IMR-90 (cell line): ENCODE results near the gene MYO3B. TPM values are rescaled to one million over a fixed set of nuclear protein-coding genes. Genes with fewer than 3 reads are reported as not detected.
"Not testable (repeated sequence)": the region's sequence is repeated elsewhere in the genome, so short reads cannot be mapped to it uniquely, and the experiment has no call there.

Experiments used
- ATAC-seq: fragments of 200-7000 bp; cut with Tn5 transposase; 2 replicates; pipeline ENCODE4 v1.9.1; 2020; ENCODE audit warnings: low read depth, mild to moderate bottlenecking, moderate library complexity
- BruUV-seq: library from RNA; stranded (reverse); fragments of 400-500 nt; replicated peaks from 2 replicates; lab custom pipeline; 2021; lab: Mats Ljungman, UMichigan
- CTCF ChIA-PET: fragments of 300-600 bp; formaldehyde crosslinking; extraction: SDS; loops from one replicate; lab custom pipeline; 2021; ENCODE audit warnings: antibody characterized with exemption; lab: Yijun Ruan, JAX
- POLR2A ChIA-PET: fragments of 300-600 bp; sonication (Branson Sonifier 250); formaldehyde crosslinking; loops from one replicate; lab custom pipeline; 2022; ENCODE audit warnings: antibody characterized with exemption; ENCODE audit not compliant: unreplicated experiment; lab: Charles Lee
- DNase-seq: peaks from one replicate; pipeline ENCODE4 v3.0.0; 2013
- H2AFZ ChIP-seq: replicated peaks from 2 replicates; pipeline ENCODE3; 2013; ENCODE audit warnings: low read length, mild to moderate bottlenecking; ENCODE audit not compliant: poor library complexity
- H2AK5ac ChIP-seq: 2 replicates; pipeline ENCODE4 v1.6.1; 2013; ENCODE audit warnings: low read depth, low read length, inconsistent platforms
- H2AK9ac ChIP-seq: replicated peaks from 2 replicates; pipeline ENCODE3; 2013; ENCODE audit warnings: mild to moderate bottlenecking, low read depth, low read length, moderate library complexity; ENCODE audit not compliant: poor library complexity
- H2BK120ac ChIP-seq: 2 replicates; pipeline ENCODE4 v1.6.1; 2013; ENCODE audit warnings: low read depth, low read length, inconsistent platforms
- H2BK15ac ChIP-seq: 3 replicates; pipeline ENCODE4 v1.6.1; 2013; ENCODE audit warnings: low read depth, low read length, inconsistent platforms
- H2BK20ac ChIP-seq: 2 replicates; pipeline ENCODE4 v1.6.1; 2013; ENCODE audit warnings: low read depth, mild to moderate bottlenecking, inconsistent platforms, low read length, moderate library complexity
- H2BK5ac ChIP-seq: 2 replicates; pipeline ENCODE4 v1.6.1; 2013; ENCODE audit warnings: mild to moderate bottlenecking, low read depth, low read length, inconsistent platforms; ENCODE audit not compliant: poor library complexity, severe bottlenecking
- H3K14ac ChIP-seq: replicated peaks from 2 replicates; pipeline ENCODE4 v1.6.1; 2013; ENCODE audit warnings: low read depth, low read length, inconsistent platforms
- H3K18ac ChIP-seq: 2 replicates; pipeline ENCODE4 v1.6.1; 2013; ENCODE audit warnings: low read depth, low read length, control low read depth
- H3K23ac ChIP-seq: 2 replicates; pipeline ENCODE4 v1.6.1; 2013; ENCODE audit warnings: low read depth, low read length, inconsistent platforms
- H3K27ac ChIP-seq: 2 replicates; pipeline ENCODE4 v1.5.1; 2013; ENCODE audit warnings: mild to moderate bottlenecking, control low read depth, low read length; ENCODE audit not compliant: insufficient read depth
- H3K27me3 ChIP-seq: 2 replicates; pipeline ENCODE4 v1.6.1; 2013; ENCODE audit warnings: low read length; ENCODE audit not compliant: control insufficient read depth, insufficient read depth
- H3K36me3 ChIP-seq: 2 replicates; pipeline ENCODE4 v1.6.1; 2013; ENCODE audit warnings: low read length, mixed read lengths; ENCODE audit not compliant: control insufficient read depth, insufficient read depth
- H3K4ac ChIP-seq: 2 replicates; pipeline ENCODE4 v1.6.1; 2013; ENCODE audit warnings: low read depth, low read length, inconsistent platforms
- H3K4me1 ChIP-seq: 2 replicates; pipeline ENCODE4 v1.6.1; 2013; ENCODE audit warnings: low read length, mixed read lengths; ENCODE audit not compliant: control insufficient read depth, insufficient read depth
- H3K4me2 ChIP-seq: 2 replicates; pipeline ENCODE4 v1.6.1; 2013; ENCODE audit warnings: low read depth, mild to moderate bottlenecking, control low read depth, low read length, moderate library complexity
- H3K4me3 ChIP-seq: 2 replicates; pipeline ENCODE4 v1.5.1; 2013; ENCODE audit warnings: low read depth, mild to moderate bottlenecking, control low read depth, low read length, moderate library complexity; ENCODE audit not compliant: insufficient read depth
- H3K56ac ChIP-seq: 2 replicates; pipeline ENCODE4 v1.6.1; 2013; ENCODE audit warnings: low read length, inconsistent platforms; ENCODE audit not compliant: insufficient read depth; ENCODE audit errors: extremely low read depth
- H3K79me1 ChIP-seq, 2 experiments: 2 replicates each; pipeline ENCODE4 v1.6.1; 2013; ENCODE audit warnings: low read length in 2 of 2, inconsistent platforms in 1 of 2, low read depth in 1 of 2
- H3K9ac ChIP-seq: 2 replicates; pipeline ENCODE4 v1.6.1; 2013; ENCODE audit warnings: low read depth, low read length, control low read depth
- H3K9me1 ChIP-seq: 2 replicates; pipeline ENCODE4 v1.6.1; 2013; ENCODE audit warnings: low read length, inconsistent platforms; ENCODE audit not compliant: insufficient read depth
- H3K9me3 ChIP-seq: 2 replicates; pipeline ENCODE4 v1.6.1; 2013; ENCODE audit warnings: low read length; ENCODE audit not compliant: control insufficient read depth, insufficient read depth
- H4K20me1 ChIP-seq: 2 replicates; pipeline ENCODE4 v1.6.1; 2013; ENCODE audit warnings: low read length, inconsistent platforms; ENCODE audit not compliant: insufficient read depth
- H4K5ac ChIP-seq: 2 replicates; pipeline ENCODE4 v1.6.1; 2013; ENCODE audit warnings: mild to moderate bottlenecking, low read depth, low read length, control low read depth
- H4K8ac ChIP-seq, 2 experiments: 2 replicates each; pipeline ENCODE4 v1.6.1; 2013; ENCODE audit warnings: low read depth in 2 of 2, low read length in 2 of 2, control low read depth in 1 of 2, inconsistent platforms in 1 of 2
- H4K91ac ChIP-seq: 2 replicates; pipeline ENCODE4 v1.6.1; 2013; ENCODE audit warnings: low read depth, low read length, inconsistent platforms; ENCODE audit not compliant: insufficient read depth
- dilution Hi-C: fragments of 300-500 bp; cut with HindIII; formaldehyde crosslinking; loops from one replicate; pipeline ENCODE4 v1.14.3; 2018; ENCODE audit warnings: low sequenced_read_pairs; ENCODE audit not compliant: unreplicated experiment
- in situ Hi-C: fragments of 300-500 bp; cut with MboI; formaldehyde crosslinking; loops from 3 replicates; pipeline ENCODE4 v1.14.3; 2019; ENCODE audit warnings: low sequenced_read_pairs, inconsistent platforms, mixed read lengths
- intact Hi-C: fragments of 100-400 bp; cut with micrococcal nuclease; formaldehyde crosslinking; loops from 2 replicates; pipeline ENCODE4 v1.10.0; 2022
- polyA plus RNA-seq, 3 experiments: library from polyadenylated mRNA; depleted of rRNA; stranded (reverse); fragments of >200 nt; gene quantifications; 2 replicates each; pipeline ENCODE4 v1.2.3, GENCODE V29; 2012; ENCODE audit warnings: low replicate concordance in 1 of 3
- total RNA-seq: library from RNA; depleted of rRNA; stranded (reverse); fragments of >200 nt; gene quantifications from 2 replicates; pipeline ENCODE4 v1.2.3, GENCODE V29; 2012

The MYO3B gene
- total and polyA plus RNA-seq, 2 of the 4 experiments (the other 2 are of a cell fraction), result 0.02 TPM; not detected in 1

GRCh38 chr2:170551899-170552298 is 374.0 kb downstream of the MYO3B start:
- H3K36me3 ChIP-seq, H4K20me1 ChIP-seq, H3K18ac ChIP-seq, H3K27me3 ChIP-seq, in situ Hi-C loops, H3K56ac ChIP-seq, H3K4me2 ChIP-seq, H3K4me3 ChIP-seq, H2AK5ac ChIP-seq, H2BK15ac ChIP-seq, H3K9me3 ChIP-seq, H2BK5ac ChIP-seq, H3K14ac ChIP-seq, DNase-seq, H3K23ac ChIP-seq, H2AK9ac ChIP-seq, BruUV-seq, H2BK120ac ChIP-seq, H3K4me1 ChIP-seq, H2BK20ac ChIP-seq, H4K91ac ChIP-seq, H3K27ac ChIP-seq, intact Hi-C loops, H4K5ac ChIP-seq, H3K9me1 ChIP-seq, dilution Hi-C loops, H3K9ac ChIP-seq, H3K79me1 ChIP-seq, POLR2A ChIA-PET, ATAC-seq, H4K8ac ChIP-seq, H2AFZ ChIP-seq, H3K4ac ChIP-seq: not testable (repeated sequence)
- CTCF ChIA-PET, result interaction anchor here (0.6 kb wide), 1 partner anchor 1110 kb away, joined by 3 read pairs; no protein-coding TSS in a partner anchor
